GM18502 (cell line): ENCODE data around the gene PRRC2A.

Experiments used
- ATAC-seq: cut with Tn5 transposase; IDR thresholded peaks from one replicate; pipeline ENCODE4 v1.9.1; 2021; ENCODE audit warnings: mild to moderate bottlenecking; ENCODE audit not compliant: unreplicated experiment, poor library complexity

The PRRC2A gene

DNA sequence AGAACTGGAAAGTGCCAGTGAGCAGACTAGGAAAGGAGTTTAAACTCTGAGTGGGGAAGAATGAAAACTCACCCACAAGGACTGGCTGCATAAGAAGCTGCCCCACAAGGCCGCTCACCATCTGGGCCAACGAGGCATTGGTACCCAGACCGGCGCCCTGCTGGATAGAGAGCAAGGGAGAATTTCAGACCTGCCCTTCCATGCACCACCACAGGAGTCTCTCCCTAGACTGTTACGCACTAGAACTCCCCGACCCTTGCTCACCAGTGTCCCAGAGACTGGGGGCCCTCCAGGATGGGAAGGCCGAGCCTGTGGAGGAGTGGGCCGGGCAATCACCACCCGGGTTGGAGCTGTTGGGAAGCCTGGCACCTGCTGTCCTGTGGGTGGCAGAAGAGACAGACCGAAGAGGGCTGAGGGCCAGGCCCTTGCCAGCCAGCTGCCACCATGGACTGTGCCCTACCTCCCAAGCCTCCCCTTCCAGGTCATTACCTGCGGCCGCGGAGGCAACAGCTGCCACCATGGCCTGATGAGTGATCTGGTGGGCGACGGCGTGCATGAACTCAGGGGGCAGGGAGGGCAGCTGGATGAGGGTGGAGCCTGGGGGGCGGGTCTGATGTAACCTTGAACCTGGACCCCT lies 23.4 kb downstream of the PRRC2A start:
- no peak for ATAC-seq

DNA sequence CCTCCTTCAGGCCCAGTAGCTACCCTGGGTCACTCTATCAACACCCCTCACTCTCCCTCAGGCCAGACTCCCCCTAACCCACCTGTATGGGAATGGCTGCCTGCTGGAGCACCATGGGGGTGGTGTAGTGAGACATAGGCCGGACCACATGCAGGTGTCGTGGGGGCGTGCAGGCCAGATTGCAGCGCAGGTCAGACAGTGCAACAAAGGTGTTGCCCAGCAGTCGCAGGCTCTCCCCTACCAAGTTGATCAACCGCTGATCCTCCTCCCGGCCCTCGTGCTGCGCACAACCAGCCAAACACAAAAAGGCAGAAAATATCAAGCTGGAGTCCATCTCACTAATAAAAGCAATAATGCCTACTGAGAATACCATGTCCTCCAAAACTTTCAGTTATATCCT lies 24.8 kb downstream of the PRRC2A start:
- no peak for ATAC-seq

DNA sequence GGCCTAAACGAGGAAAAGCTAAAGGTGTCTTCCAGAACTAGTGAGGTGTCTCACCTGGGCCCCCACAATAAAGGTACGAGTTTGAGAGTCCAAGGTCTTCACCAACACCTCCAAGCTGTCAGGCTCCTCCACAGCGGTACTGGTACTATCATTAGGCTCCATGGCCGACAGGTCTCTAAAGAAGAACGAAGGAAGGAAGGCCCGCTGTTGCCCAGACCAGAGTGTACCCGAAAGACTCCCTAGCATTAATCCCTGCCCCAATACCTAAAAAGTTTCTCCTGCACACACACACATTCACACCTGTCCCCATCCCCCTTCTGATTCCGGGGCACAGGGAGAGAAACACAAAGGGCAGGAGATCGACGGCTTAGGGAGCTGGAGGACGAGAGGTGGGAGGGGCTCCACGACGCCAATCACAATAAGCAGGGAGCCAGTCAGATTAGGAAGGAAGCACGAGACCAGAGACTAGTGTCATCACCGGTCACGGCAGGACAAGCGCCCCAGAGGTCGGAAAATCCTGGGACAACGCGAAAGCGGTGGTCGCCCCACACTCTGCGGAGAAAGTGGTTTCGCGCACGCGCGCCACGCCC lies 31.2 kb downstream of the PRRC2A start:
- ATAC-seq = peak; percentile 35

DNA sequence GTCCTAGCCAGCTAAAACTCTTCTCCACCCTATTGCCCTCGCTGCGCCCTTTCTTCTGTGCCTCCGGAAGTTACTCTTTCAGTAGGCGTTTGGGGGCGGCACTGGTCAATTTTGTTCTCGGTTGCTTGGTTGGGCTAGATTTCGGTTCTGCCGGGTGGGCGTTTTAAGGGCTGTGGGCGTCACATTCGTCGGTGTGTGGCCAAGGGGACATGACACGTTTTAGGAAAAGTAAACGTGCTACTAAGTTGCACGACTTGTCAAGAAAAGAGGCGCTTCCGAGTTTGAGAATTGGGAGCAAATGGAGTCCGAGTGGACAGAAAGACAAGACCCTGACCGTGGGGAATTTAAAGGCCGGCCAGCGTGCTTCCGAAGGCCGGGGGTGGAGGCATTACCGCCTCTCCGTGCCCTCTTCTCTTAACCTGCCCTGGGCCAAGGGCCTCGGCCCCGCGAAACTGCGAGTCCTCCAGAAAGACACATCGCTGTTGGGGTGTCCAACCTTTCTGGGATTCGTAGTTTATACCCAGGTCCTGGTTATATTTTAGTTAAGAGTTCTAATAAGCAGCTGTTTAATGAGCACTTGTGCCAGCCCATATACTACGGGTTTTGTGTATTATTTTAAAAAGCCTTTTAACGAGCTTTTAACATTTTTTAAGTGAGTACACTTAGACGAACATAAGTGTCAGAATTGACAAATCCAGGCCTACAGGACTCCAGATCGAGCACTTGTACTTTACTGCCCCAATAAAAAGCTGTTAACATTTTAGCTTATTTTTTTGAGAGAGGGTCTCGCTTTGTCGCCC lies 32.6 kb downstream of the PRRC2A start:
- peak; percentile 64 for ATAC-seq

DNA sequence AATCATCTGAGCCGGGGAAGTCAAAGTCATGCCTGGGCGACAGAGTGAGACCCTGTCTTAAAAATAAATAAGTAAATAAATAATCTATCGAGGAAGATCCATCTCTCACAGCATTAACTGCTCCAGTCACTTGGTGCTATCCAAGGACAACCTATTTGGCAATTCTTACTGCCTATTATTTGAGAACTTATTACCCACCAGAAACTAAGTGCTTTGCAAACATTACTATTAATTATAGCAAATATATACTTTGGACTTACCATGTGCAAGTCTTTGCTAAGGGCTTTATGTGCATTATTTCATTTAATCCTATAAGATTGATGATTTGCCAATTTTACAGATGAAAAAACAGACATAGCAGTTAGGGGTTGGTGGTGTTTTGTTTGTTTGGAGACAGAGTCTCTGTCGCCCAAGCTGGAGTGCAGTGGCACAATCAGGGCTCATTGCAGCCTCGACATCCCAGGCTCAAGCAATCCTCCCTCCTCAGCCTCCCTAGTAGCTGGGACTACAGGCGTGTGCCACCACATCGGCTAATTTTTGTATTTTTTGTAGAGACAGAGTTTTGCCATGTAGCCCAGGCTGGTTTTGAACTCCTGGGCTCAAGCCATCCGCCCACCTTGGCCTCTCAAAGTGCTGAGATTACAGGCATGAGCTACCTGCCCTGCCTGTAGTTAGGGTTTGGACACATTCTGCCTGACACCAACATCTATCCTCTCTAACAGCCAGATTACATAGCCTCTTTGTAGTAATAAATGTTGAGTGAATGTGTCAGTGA lies 34.2 kb downstream of the PRRC2A start:
- no peak for ATAC-seq

DNA sequence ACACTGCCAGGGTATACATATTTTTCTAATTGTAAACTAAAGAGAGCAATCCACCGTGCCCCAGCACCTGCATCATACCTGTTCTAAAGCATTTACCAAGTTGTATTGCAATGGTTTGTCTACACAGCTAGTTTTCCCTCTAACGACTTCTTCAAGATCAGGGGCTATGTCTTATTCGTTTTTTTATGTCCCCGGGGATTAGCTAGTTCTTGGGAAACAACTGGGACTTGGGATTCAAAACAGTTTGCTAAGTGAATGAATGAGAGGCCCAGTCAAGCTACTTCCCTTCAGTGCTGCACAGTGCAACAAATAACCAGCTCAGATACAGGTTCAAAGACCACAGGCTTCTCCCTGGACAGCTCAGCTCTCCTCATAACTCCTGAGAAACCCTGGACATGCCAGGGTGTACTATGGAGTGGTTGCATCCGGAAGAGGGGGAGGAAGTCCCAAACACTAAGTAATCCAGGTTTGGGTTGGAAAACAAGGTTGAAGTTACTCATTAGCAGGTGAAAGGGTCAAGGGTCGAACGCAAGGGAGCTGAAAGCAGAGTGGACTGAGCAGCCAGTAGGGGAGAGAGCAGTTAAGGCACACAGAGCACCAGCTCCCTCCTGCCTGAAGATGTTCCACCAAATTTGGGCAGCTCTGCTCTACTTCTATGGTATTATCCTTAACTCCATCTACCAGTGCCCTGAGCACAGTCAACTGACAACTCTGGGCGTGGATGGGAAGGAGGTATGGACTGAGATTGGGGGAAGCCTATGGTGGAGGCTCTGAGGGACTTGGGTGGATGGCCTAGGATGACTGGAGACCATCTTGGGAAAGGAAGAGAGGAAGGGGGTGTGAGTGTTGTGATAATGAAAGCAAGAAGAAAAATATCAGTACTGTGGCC lies 35.1 kb downstream of the PRRC2A start, which contains the start of gene APOM:
Gene APOM, plus strand, starts transcription at position 546 of the 889 bp plus-strand sequence. Its CDS starts 73 bp downstream, at position 619.
- ATAC-seq = no peak

DNA sequence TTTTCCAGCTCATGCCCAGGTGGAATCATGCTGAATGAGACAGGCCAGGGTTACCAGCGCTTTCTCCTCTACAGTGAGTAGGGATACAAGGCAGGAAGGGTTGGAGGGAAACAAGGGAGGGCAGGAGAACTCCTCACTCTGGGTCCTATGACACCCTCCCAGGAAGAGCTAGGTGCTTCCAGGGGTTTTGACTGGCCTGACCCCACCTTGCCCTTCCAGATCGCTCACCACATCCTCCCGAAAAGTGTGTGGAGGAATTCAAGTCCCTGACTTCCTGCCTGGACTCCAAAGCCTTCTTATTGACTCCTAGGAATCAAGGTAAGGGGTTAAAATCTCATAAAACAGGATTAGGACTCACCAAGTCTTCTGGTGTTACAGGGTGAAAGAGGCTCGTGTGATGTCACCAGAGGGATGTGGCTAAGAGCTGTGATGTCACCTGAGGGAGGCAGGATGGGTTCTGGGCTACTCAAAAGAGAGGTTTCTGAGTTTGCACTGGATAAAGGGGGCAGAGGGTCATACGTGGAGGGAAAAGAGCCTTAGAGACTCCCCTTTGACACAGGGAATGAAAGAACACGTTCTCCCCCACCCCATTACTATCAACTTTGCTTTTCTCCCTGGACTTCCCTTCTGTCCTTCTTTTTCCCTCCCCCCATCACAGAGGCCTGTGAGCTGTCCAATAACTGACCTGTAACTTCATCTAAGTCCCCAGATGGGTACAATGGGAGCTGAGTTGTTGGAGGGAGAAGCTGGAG lies 37.1 kb downstream of the PRRC2A start:
- ATAC-seq = no peak

DNA sequence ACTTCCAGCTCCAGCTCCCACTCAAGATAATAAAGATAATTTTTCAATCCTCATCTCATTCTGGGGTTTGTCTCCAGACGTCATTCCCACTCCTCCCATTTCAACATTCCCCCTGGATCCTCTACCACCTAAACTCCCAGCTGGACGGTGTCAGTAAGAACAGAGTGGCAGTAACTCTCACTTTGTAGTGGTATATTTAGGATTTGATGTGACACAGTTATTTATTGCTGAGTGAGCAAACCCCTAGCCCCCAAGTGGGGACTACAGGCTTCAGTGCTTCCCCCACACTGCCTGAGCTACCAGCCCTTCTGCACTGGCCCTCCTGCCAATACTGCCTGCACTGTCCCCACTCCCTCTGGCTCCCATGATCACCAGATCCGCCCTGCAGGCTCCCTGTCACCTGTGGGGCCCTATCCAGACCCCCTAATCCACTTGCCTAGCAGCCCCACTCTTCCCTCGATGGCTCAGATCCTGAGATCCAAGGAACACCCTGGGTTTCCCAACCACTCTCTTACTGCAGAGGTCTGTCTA lies 37.7 kb downstream of the PRRC2A start:
- no peak for ATAC-seq

DNA sequence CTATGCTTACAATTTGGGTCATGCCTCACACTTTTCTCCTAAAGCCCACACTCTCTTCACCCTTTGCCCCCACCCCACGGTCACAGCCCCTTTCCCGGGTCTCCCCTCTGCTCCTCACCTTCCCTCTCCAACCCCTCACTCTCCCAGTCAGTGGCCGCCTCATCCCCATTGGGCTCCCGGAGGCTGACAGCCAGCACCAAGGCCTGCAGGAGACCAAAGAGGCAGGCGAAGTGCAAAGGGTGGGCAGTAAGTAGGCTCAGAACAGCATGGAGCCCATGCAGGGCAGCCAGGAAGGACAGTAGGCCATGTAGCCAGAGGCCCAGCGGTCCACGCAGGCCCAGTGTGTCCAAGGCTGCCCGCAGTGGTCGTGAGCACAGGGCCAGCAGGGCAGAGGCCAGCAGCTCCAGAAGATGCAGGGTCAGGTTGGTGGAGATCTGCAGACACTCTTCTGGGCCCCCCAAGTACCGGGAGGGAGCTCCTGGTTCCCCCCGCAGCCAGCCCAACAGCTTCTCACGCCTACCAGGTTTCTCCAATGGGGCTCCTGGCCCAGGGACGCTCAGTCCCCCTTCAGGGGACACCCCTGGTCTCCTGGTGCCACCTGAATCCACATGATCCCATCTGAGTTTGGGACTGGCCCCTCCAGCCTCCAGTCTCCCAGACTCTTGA lies 38.6 kb downstream of the PRRC2A start:
- no peak for ATAC-seq

DNA sequence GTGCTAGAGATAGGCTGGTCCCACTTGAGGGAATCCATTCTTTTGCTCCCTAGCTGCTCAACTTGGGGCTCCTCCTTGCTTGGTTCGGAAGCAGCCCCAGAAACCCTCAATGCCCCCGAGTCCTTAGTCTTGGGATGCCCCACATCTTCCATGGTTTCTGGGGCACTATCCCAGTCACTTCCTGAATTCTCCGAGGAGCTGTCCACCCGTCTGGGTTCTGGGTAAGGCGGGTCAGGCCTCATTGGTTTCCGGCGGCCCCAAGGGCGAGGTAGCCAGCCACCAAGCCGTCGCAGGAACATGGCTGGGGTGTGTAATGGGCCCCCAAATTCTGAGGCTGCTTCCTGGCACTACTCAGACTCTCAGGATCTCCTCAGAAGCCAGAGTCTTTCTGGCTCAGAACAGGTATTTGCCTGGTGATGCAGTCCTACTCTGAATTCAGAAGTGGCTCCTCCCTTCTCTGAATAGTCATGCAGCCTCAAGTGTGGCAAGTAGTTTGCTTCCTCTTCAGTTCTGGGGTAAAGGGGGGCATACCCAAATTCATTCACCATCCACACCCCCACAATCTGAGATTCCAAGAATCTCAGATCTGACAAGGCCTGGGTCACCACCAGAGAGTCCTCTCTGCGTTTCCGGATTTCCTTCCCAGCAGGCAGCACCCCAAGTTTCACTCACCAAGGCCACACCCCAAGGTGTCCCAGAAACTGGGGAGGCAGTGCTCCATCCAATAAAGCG lies 39.3 kb downstream of the PRRC2A start:
- no peak for ATAC-seq

DNA sequence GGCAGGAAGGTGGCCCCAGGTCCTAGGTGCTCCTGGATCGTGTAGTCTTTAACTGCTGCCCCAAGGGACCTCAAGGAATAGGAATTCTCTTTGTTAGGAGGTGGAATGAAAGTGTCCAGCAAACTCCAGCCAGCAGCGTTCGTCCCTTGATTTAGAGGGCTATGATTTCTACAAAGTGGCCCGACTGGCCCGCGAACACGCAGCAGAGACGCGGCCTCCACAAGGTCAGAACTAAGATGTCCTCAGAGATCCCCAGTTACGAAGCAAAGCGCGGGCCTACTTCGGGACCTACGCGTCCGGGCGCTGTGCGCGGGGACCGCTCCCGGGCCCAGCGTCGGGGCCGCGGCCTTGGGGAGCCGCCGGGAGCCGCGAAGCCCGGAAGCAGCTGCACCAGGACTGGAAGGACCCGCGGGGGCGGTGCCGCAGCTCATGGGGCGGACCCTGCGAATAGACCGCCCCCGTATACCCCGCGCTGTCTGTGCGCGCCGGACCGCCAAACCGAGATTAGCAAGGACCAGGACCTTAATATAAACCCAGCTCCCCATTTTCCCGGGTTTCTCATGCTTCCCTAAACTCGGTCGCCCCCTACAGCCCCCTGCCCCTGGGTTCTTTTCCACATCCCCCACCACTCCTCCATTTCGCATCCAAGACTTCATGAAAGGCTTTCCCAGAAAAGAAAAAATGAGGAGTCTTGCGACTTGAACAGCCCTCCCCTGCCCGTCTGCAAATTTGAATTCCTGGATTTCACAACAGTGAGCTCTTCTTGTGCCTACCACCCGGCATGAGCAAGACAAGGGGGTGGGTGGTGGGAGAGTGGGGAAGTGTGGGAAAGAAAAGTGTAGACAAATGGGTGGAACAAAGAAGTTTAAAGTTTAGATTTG lies 40.1 kb downstream of the PRRC2A start, which contains the start of gene C6orf47:
Gene C6orf47, minus strand, starts transcription at position 398 of the 881 bp plus-strand sequence. CDS start 831 bp downstream, outside the sequence.
- peak; percentile 51 for ATAC-seq

DNA sequence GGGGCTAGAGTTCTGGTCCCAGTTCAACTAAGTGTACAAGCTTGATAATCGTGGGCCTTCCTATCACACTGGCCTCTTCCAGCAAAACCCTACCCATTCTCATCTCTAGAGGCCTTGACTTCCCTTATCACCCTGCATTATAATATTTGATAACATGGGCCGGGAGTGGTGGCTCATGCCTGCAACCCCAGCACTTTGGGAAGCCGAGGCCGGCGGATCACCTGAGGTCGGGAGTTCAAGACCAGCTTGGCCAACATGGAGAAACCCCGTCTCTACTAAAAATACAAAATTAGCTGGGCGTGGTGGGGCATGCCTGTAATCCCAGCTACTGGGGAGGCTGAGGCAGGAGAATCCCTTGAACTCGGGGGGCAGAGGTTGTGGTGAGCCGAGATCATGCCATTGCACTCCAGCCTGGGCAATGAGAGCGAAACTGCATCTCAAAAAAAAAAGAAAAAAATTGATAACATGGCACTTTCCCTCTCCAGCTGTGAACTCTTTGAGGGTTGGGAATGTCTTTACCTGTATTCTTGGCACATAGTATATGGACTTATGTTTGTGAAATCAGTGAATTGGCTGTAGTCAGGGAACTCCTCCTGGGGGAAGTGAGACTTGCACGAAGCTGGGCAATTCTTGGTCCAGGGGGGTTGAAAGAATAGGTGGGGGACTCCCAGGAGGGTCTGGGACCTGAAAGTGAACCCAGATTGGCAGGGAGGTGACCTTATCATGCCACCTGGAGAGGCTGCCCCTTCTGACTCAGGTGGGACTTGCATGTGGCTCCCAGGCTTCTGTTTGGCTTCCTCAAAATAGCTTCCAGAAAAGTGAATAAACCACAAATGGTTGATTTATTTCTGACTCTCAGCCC lies 41.0 kb downstream of the PRRC2A start:
- no peak for ATAC-seq

DNA sequence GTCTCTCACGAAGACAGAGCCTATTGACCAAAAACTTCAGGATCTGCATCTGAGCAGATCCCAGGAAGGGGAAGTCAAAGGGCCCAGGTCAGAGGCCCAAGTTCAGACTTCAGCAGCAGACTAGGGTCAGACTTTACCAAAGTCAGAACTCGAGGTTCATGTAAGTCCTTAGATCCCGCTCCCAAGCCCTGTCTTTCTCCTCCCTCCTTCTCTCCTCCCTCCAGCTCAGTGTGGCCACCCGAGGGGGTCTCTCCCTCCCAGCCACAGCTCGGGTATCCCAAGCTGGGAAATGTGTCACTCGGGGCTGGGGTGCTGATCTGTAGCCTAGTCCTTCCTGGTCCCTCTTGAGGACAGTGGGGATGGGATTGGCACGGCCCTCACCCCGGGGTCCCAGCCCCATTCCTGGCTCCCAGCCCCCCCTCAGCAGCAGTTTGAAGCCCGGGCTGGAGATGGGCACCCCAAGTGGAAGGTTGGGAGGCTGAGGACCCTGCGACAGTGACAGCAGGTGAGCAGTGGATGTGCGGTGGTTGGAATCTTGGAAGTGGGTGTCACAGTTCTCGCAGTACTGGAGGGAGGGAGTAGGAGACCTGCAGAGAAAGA lies 41.7 kb downstream of the PRRC2A start:
- ATAC-seq = no peak

DNA sequence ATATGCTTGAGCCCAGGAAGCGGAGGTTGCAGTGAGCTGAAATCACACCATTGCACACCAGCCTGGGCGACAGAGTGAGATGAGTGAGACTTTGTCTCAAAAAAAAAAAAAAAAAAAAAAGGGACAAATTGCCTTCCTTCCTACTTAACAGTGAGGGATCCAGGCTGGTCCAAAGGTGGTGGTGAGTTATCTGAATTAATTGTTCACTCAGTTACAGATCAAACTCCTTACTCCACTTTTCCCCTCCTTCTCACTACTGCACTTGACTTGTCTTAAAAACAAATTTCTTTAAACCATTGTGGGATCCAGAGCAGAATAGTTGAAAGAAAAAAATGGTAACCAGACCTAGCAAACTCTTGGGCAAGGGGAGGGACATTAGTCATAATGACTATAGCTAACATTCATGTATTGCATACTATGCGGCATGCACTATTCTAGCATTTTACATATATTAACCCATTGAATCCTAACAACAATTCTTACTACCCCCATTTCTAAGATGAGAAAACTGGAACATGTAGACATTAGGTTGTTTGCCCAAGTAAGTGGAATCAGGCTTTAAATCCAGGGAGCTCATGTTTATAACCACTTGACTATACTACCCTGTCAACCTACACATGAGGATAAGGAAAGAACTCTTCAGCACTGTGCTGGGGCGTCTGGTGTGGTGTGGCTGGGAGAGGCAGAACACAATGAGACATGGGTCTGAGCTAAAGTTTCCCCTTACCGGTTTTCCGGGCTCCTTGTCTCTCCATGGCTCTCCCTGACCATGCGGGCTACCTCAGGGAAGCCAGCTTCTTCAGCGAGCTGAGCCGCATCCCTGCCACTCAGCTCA lies 42.8 kb downstream of the PRRC2A start:
- ATAC-seq = no peak
